Choroid plexus epithelial cell (primary cell): Measurements from ENCODE around the gene MBTPS1.

ENCODE experiments used
- DNase-seq: peaks from one replicate; pipeline ENCODE4 v3.0.0-alpha.2; 2010; ENCODE audit warnings: low read depth
- H3K4me3 ChIP-seq: 2 replicates; pipeline ENCODE4 v1.5.1; 2011; ENCODE audit warnings: low read depth, mild to moderate bottlenecking, control low read depth, low read length, moderate library complexity
- TF ChIP-seq, protein P1 (sequence below): conservative IDR thresholded peaks from 2 replicates; pipeline ENCODE4 v1.5.1; 2011; ENCODE audit warnings: low read depth, mild to moderate bottlenecking, control low read depth, inconsistent platforms, low read length, moderate library complexity

The MBTPS1 gene

DNA sequence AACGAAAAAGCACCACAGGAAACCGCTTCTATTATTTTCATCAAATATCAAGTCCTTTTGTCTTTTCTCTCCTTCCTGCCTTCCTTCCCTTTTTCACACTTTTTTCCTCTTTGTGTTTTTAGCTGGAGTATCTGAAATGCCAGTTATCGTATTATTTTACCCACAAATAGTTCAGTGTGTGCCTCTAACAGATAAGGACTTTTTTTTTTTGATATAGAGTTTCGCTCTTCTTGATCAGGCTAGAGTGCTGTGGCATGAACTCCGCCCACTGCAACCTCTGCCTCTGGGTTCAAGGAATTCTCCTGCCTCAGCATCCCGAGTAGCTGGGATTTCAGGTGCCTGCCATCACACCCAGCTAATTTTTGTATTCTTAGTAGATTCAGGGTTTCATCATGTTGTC, 39.0 kb upstream of the MBTPS1 start:
- TF ChIP-seq, protein P1, sequence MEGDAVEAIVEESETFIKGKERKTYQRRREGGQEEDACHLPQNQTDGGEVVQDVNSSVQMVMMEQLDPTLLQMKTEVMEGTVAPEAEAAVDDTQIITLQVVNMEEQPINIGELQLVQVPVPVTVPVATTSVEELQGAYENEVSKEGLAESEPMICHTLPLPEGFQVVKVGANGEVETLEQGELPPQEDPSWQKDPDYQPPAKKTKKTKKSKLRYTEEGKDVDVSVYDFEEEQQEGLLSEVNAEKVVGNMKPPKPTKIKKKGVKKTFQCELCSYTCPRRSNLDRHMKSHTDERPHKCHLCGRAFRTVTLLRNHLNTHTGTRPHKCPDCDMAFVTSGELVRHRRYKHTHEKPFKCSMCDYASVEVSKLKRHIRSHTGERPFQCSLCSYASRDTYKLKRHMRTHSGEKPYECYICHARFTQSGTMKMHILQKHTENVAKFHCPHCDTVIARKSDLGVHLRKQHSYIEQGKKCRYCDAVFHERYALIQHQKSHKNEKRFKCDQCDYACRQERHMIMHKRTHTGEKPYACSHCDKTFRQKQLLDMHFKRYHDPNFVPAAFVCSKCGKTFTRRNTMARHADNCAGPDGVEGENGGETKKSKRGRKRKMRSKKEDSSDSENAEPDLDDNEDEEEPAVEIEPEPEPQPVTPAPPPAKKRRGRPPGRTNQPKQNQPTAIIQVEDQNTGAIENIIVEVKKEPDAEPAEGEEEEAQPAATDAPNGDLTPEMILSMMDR = no peak
- H3K4me3 ChIP-seq = no peak overlapping the region
- no peak for DNase-seq

DNA sequence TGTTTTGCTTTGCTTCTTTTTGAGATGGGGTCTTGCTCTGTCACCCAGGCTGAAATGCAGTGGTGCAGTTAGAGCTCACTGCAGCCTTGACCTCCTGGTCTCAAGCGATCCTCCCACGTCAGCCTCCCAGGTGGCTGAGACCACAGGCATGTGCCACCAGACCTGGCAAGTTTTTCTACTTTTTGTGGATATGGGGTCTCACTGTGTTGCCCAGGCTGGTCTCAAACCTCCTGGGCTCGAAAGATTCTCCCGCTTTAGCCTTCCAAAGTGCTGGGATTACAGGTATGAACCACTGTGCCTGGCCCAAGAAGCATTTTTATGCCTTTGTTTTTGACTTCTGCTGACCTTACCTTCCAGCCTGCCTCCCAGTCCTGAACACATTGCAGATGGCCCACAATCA, 38.5 kb upstream of the MBTPS1 start:
- H3K4me3 ChIP-seq = no peak overlapping the region
- no peak for DNase-seq
- TF ChIP-seq, protein P1 = no peak

DNA sequence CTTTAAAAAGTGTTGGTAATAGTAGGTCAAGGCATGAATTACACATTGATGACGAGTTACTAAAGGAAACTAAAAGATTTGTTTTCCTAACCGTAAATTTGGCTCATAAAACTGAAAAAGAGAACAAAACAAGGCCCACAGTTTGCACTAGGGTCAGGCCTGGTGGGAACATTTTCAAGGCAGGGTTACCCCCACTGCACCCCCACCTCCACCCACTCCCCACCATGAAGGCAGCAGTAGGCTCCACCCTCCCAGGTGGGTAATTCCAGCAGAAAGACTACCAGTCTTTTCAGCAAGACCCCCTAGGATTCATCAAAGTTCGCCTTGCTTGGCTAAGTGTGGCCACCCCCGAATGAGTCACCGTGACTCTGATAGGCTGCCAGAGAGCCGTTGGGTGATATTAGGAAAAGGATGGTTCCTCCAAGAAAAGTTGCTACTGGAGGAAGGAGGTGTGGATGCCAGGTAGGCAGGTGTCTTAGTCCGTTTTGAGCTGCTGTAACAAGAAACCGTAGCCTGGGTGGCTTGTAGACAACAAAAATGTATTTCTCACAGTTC, 37.0 kb upstream of the MBTPS1 start:
- H3K4me3 ChIP-seq = no peak overlapping the region
- DNase-seq = no peak
- TF ChIP-seq, protein P1 = no peak

DNA sequence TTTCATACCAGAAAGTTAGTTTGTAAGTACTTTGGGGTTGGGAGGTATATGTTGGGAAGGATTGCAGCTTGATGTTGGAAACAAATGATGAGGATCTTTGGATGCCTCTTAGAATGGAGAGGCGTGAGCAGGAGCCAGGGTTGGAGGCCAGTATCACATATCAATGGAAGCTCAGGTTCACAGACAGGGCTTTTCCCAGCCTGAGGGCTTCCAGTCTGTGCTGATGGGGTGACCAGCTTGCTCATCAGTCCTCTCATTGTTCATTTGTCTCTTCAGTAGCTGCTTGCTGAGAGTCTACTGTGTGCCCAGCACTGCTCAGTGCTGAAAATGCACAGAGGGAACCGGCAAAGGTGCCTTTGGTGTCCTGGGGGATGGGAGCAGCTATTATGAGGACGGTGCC, 34.2 kb upstream of the MBTPS1 start:
- no peak for DNase-seq
- TF ChIP-seq, protein P1 = no peak
- no peak overlapping the region for H3K4me3 ChIP-seq

DNA sequence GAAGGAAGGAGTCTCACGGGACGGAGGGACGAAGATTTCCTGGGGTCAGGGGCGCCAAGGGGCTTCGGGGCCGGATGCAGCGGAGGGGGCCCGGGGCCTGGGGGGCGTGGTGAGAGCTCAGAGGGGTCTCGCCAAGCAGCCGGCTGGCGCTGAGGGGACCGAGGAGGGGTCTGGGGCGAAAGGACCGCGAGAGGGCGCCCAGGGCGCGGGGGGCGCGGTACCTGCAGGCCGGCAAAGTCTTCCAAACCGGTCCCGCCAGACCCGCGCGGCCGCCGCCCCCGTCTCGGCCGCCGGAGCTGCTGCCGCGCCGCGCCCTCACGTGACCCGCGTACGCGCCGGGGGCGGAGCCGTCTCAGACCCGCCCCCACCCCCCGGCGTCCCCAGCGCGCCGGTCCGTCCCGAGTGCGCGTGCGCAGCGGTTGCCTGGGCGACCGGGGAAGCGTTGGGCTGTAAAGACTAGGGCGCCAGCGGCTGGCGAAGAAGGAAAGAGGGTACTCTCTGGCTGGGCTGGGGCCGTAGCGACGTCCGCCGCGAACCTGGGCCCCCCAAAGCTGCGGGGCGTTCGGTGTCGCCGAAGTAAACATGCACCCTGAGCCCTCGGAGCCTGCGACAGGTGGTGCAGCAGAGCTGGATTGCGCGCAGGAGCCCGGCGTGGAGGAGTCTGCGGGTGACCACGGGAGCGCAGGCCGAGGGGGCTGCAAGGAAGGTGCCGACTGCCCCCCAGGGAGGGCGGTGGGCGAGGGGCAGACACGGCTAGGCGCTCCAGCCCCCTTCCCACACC, 28.3 kb upstream of the MBTPS1 start, which contains the start of the genes DNAAF1 and HSDL1:
Gene DNAAF1 (plus strand): TSS at position 450 of the 781 bp plus-strand sequence. CDS start 133 bp downstream, at position 583.
Gene HSDL1 (minus strand): TSS at position 319 of the 781 bp plus-strand sequence. CDS start 13,856 bp downstream, outside the sequence.
- TF ChIP-seq, protein P1 = no peak
- H3K4me3 ChIP-seq = peak within 1 kb of the TSS; percentile 89
- peak; percentile 84 for DNase-seq

DNA sequence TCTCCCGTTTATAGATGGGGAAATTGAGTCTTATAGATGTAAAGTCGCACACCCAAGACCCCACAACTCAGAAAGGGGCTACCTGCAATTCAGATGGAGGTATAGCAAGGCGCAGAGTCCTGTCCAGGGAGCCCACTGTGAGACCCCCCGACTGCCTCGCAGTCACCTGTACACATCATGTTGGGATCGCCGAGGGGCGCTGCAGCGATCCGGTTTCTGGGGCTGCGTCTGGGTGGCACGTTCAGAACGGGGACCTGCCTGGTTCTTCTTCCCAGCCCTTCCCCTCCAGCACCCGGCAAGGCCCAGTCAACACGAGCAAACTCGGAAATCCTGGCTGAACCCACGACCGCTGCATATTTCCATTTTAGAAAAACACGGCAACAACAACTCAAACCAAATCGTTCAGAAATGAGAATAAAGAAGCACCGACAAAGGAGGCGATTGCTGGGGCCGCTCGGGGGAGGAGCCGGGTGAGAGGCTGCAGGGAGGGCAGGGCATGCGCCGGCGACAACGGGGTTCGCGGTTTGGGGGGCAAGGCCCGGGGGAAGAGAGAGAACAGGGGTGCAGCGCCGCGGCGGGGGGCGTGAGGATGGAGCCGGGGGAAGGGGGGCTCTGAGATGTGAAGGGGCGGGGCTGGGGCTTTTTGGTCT, 27.6 kb upstream of the MBTPS1 start:
- TF ChIP-seq, protein P1 = peak; percentile 35
- DNase-seq = peak; percentile 24
- H3K4me3 ChIP-seq = peak overlapping the region; percentile 89
